IMR-90 (cell line): ENCODE data around the gene AGAP2. TPM values are rescaled to one million over a fixed set of nuclear protein-coding genes. Genes with fewer than 3 reads are reported as not detected.
"Not testable (repeated sequence)": the region's sequence is repeated elsewhere in the genome, so short reads cannot be mapped to it uniquely, and the experiment has no call there.

Source experiments
- ATAC-seq: fragments of 200-7000 bp; cut with Tn5 transposase; 2 replicates; pipeline ENCODE4 v1.9.1; 2020; ENCODE audit warnings: low read depth, mild to moderate bottlenecking, moderate library complexity
- BruUV-seq: library from RNA; stranded (reverse); fragments of 400-500 nt; replicated peaks from 2 replicates; lab custom pipeline; 2021; lab: Mats Ljungman, UMichigan
- CTCF ChIA-PET: fragments of 300-600 bp; formaldehyde crosslinking; extraction: SDS; loops from one replicate; lab custom pipeline; 2021; ENCODE audit warnings: antibody characterized with exemption; lab: Yijun Ruan, JAX
- POLR2A ChIA-PET: fragments of 300-600 bp; sonication (Branson Sonifier 250); formaldehyde crosslinking; loops from one replicate; lab custom pipeline; 2022; ENCODE audit warnings: antibody characterized with exemption; ENCODE audit not compliant: unreplicated experiment; lab: Charles Lee
- DNase-seq: peaks from one replicate; pipeline ENCODE4 v3.0.0; 2013
- H2AFZ ChIP-seq: replicated peaks from 2 replicates; pipeline ENCODE3; 2013; ENCODE audit warnings: low read length, mild to moderate bottlenecking; ENCODE audit not compliant: poor library complexity
- H2AK5ac ChIP-seq: 2 replicates; pipeline ENCODE4 v1.6.1; 2013; ENCODE audit warnings: low read depth, low read length, inconsistent platforms
- H2AK9ac ChIP-seq: replicated peaks from 2 replicates; pipeline ENCODE3; 2013; ENCODE audit warnings: mild to moderate bottlenecking, low read depth, low read length, moderate library complexity; ENCODE audit not compliant: poor library complexity
- H2BK120ac ChIP-seq: 2 replicates; pipeline ENCODE4 v1.6.1; 2013; ENCODE audit warnings: low read depth, low read length, inconsistent platforms
- H2BK15ac ChIP-seq: 3 replicates; pipeline ENCODE4 v1.6.1; 2013; ENCODE audit warnings: low read depth, low read length, inconsistent platforms
- H2BK20ac ChIP-seq: 2 replicates; pipeline ENCODE4 v1.6.1; 2013; ENCODE audit warnings: low read depth, mild to moderate bottlenecking, inconsistent platforms, low read length, moderate library complexity
- H2BK5ac ChIP-seq: 2 replicates; pipeline ENCODE4 v1.6.1; 2013; ENCODE audit warnings: mild to moderate bottlenecking, low read depth, low read length, inconsistent platforms; ENCODE audit not compliant: poor library complexity, severe bottlenecking
- H3K14ac ChIP-seq: replicated peaks from 2 replicates; pipeline ENCODE4 v1.6.1; 2013; ENCODE audit warnings: low read depth, low read length, inconsistent platforms
- H3K18ac ChIP-seq: 2 replicates; pipeline ENCODE4 v1.6.1; 2013; ENCODE audit warnings: low read depth, low read length, control low read depth
- H3K23ac ChIP-seq: 2 replicates; pipeline ENCODE4 v1.6.1; 2013; ENCODE audit warnings: low read depth, low read length, inconsistent platforms
- H3K27ac ChIP-seq: 2 replicates; pipeline ENCODE4 v1.5.1; 2013; ENCODE audit warnings: mild to moderate bottlenecking, control low read depth, low read length; ENCODE audit not compliant: insufficient read depth
- H3K27me3 ChIP-seq: 2 replicates; pipeline ENCODE4 v1.6.1; 2013; ENCODE audit warnings: low read length; ENCODE audit not compliant: control insufficient read depth, insufficient read depth
- H3K36me3 ChIP-seq: 2 replicates; pipeline ENCODE4 v1.6.1; 2013; ENCODE audit warnings: low read length, mixed read lengths; ENCODE audit not compliant: control insufficient read depth, insufficient read depth
- H3K4ac ChIP-seq: 2 replicates; pipeline ENCODE4 v1.6.1; 2013; ENCODE audit warnings: low read depth, low read length, inconsistent platforms
- H3K4me1 ChIP-seq: 2 replicates; pipeline ENCODE4 v1.6.1; 2013; ENCODE audit warnings: low read length, mixed read lengths; ENCODE audit not compliant: control insufficient read depth, insufficient read depth
- H3K4me2 ChIP-seq: 2 replicates; pipeline ENCODE4 v1.6.1; 2013; ENCODE audit warnings: low read depth, mild to moderate bottlenecking, control low read depth, low read length, moderate library complexity
- H3K4me3 ChIP-seq: 2 replicates; pipeline ENCODE4 v1.5.1; 2013; ENCODE audit warnings: low read depth, mild to moderate bottlenecking, control low read depth, low read length, moderate library complexity; ENCODE audit not compliant: insufficient read depth
- H3K56ac ChIP-seq: 2 replicates; pipeline ENCODE4 v1.6.1; 2013; ENCODE audit warnings: low read length, inconsistent platforms; ENCODE audit not compliant: insufficient read depth; ENCODE audit errors: extremely low read depth
- H3K79me1 ChIP-seq, 2 experiments: 2 replicates each; pipeline ENCODE4 v1.6.1; 2013; ENCODE audit warnings: low read length in 2 of 2, inconsistent platforms in 1 of 2, low read depth in 1 of 2
- H3K9ac ChIP-seq: 2 replicates; pipeline ENCODE4 v1.6.1; 2013; ENCODE audit warnings: low read depth, low read length, control low read depth
- H3K9me1 ChIP-seq: 2 replicates; pipeline ENCODE4 v1.6.1; 2013; ENCODE audit warnings: low read length, inconsistent platforms; ENCODE audit not compliant: insufficient read depth
- H3K9me3 ChIP-seq: 2 replicates; pipeline ENCODE4 v1.6.1; 2013; ENCODE audit warnings: low read length; ENCODE audit not compliant: control insufficient read depth, insufficient read depth
- H4K20me1 ChIP-seq: 2 replicates; pipeline ENCODE4 v1.6.1; 2013; ENCODE audit warnings: low read length, inconsistent platforms; ENCODE audit not compliant: insufficient read depth
- H4K5ac ChIP-seq: 2 replicates; pipeline ENCODE4 v1.6.1; 2013; ENCODE audit warnings: mild to moderate bottlenecking, low read depth, low read length, control low read depth
- H4K8ac ChIP-seq, 2 experiments: 2 replicates each; pipeline ENCODE4 v1.6.1; 2013; ENCODE audit warnings: low read depth in 2 of 2, low read length in 2 of 2, control low read depth in 1 of 2, inconsistent platforms in 1 of 2
- H4K91ac ChIP-seq: 2 replicates; pipeline ENCODE4 v1.6.1; 2013; ENCODE audit warnings: low read depth, low read length, inconsistent platforms; ENCODE audit not compliant: insufficient read depth
- WGBS, 2 experiments: methylation state at CpG; one replicate each; pipeline versions ENCODE4 v1.1.5 to v1.1.7; 2013; ENCODE audit warnings: missing lambda C conversion rate in 2 of 2; ENCODE audit not compliant: insufficient read length in 1 of 2; ENCODE audit errors: extremely low coverage in 2 of 2; 5-methylcytosine and 5-hydroxymethylcytosine counted together
- dilution Hi-C: fragments of 300-500 bp; cut with HindIII; formaldehyde crosslinking; loops from one replicate; pipeline ENCODE4 v1.14.3; 2018; ENCODE audit warnings: low sequenced_read_pairs; ENCODE audit not compliant: unreplicated experiment
- in situ Hi-C: fragments of 300-500 bp; cut with MboI; formaldehyde crosslinking; loops from 3 replicates; pipeline ENCODE4 v1.14.3; 2019; ENCODE audit warnings: low sequenced_read_pairs, inconsistent platforms, mixed read lengths
- intact Hi-C: fragments of 100-400 bp; cut with micrococcal nuclease; formaldehyde crosslinking; loops from 2 replicates; pipeline ENCODE4 v1.10.0; 2022
- polyA plus RNA-seq, 3 experiments: library from polyadenylated mRNA; depleted of rRNA; stranded (reverse); fragments of >200 nt; gene quantifications; 2 replicates each; pipeline ENCODE4 v1.2.3, GENCODE V29; 2012; ENCODE audit warnings: low replicate concordance in 1 of 3
- total RNA-seq: library from RNA; depleted of rRNA; stranded (reverse); fragments of >200 nt; gene quantifications from 2 replicates; pipeline ENCODE4 v1.2.3, GENCODE V29; 2012

AGAP2 gene
- total and polyA plus RNA-seq, 2 of the 4 experiments (the other 2 are of a cell fraction): 0.03 to 0.18 TPM

DNA sequence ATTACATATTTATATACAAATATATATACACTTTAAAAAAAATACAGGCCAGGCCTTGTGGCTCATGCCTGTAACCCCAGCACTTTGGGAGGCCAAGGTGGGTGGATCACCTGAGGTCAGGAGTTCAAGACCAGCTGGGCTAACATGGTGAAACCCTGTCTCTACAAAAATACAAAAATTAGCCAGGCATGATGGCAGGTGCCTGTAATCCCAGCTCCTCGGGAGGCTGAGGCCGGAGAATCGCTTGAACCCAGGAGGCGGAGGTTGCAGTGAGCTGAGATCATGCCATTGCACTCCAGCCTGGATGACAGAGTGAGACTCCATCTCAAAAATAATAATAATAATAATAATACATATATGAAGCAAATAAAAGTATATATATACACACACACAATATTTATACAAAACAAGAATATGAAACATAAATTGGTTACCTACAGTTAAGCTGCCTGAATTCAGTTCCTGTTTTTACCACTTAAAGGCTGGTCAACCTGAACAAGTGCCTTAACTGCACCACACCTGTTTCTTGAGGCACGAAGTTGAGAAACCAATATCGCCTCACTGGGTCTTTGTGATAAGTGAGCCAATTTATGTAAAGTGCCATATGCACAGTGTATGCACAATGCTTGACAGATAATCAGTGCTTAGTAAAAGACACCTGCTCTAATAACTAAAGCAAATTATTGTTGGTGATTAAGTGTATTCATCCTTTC is 23.4 kb downstream of the AGAP2 start:
- BruUV-seq, dilution Hi-C loops, CTCF ChIA-PET: not testable (repeated sequence)

More for the DNA sequence above, 23.4 kb downstream of the AGAP2 start:
- H2AFZ ChIP-seq, H4K91ac ChIP-seq, H2AK9ac ChIP-seq, H3K14ac ChIP-seq, H3K27me3 ChIP-seq, H4K5ac ChIP-seq, H2BK120ac ChIP-seq, H3K9ac ChIP-seq, POLR2A ChIA-PET, ATAC-seq, H3K9me1 ChIP-seq, H2AK5ac ChIP-seq, H4K20me1 ChIP-seq, intact Hi-C loops, DNase-seq, H3K4me2 ChIP-seq, H3K56ac ChIP-seq, H2BK20ac ChIP-seq, H3K4me1 ChIP-seq, H3K18ac ChIP-seq, H3K4me3 ChIP-seq, in situ Hi-C loops, H4K8ac ChIP-seq, H3K4ac ChIP-seq, H3K79me1 ChIP-seq, H3K23ac ChIP-seq, H3K9me3 ChIP-seq, H2BK5ac ChIP-seq, H3K27ac ChIP-seq, H2BK15ac ChIP-seq: not testable (repeated sequence)
- H3K36me3 ChIP-seq: peaks cover 45% of the 10 kb centered on the region
- no CpG with 5 or more reads among the region's 6 CpGs for WGBS, 2 experiments
